HEK293T (cell line): ENCODE results near the gene SCARB1.

Experiments used
- ARNT ChIP-seq: fragments of 450-650 bp; IDR thresholded peaks from 2 replicates; pipeline ENCODE4 v1.6.1; 2017; ENCODE audit warnings: mild to moderate bottlenecking
- BHLHE40 ChIP-seq: fragments of 450-650 bp; IDR thresholded peaks from 2 replicates; pipeline ENCODE4 v1.6.1; 2016; ENCODE audit warnings: mild to moderate bottlenecking, moderate library complexity, borderline replicate concordance
- ELF4 ChIP-seq: fragments of 450-650 bp; IDR thresholded peaks from 2 replicates; pipeline ENCODE4 v1.6.1; 2017; ENCODE audit warnings: antibody characterized with exemption
- FOXA1 ChIP-seq: fragments of 450-650 bp; IDR thresholded peaks from 2 replicates; pipeline ENCODE4 v1.6.1; 2016; ENCODE audit warnings: mild to moderate bottlenecking
- SP1 ChIP-seq: fragments of 450-650 bp; IDR thresholded peaks from 2 replicates; pipeline ENCODE4 v1.6.1; 2017
- SUZ12 ChIP-seq: fragments of 450-650 bp; IDR thresholded peaks from 2 replicates; pipeline ENCODE4 v1.6.1; 2016; ENCODE audit warnings: mild to moderate bottlenecking
- TARDBP ChIP-seq: fragments of 450-650 bp; IDR thresholded peaks from 2 replicates; pipeline ENCODE4 v1.6.1; 2016

DNA sequence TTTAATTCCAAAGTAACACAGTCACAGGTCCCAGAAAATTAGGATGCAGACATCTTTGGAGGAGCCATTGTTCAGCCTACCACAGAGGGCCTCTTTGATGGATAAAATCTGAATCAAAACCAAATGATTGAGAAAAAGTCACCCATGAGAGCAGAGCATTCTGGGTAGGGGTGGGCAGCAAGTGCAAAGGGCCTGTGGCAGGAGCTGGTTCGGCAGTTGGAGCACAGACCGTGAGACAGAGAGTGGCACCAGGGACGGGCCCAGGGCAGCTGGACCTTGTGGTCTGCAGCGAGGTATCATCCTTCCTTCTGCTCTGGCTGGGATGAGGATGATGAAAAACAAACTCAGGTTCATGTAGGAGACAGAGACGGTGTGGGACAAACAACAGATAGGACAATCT is 32.8 kb upstream of the SCARB1 start:
- TF ChIP-seq SP1 (no peak), ELF4 (no peak), FOXA1 (no peak), SUZ12 (no peak), ARNT (no peak), BHLHE40 (no peak), TARDBP (no peak)
